ENCODE measurements around the gene MT1G. TPM values are rescaled to one million over a fixed set of nuclear protein-coding genes. Genes with fewer than 3 reads are reported as not detected.

The MT1G gene
- total RNA-seq, 2 experiments from 2014 or later = 35.9 to 39.0 TPM

- intact Hi-C loops (cut with micrococcal nuclease) = no loop called here
- H3K27ac Mint-ChIP-seq = no peak overlapping the region
- peaks cover 23% of the 10 kb centered on the region for H3K4me1 Mint-ChIP-seq (ENCODE audit: low read depth)
- DNase-seq (no peak), ATAC-seq (no peak)
- no peaks in the 10 kb centered on the region for H3K36me3 Mint-ChIP-seq (ENCODE audit: low read depth)
- no peak for TF ChIP-seq CTCF (IDR thresholded peaks at IDR 0.05)
- POLR2A ChIA-PET = no interaction called here
- no peaks in the 10 kb centered on the region for H3K9me3 Mint-ChIP-seq
- H3K4me3 Mint-ChIP-seq = no peak overlapping the region
- CTCF ChIA-PET = interaction anchor here (1.0 kb wide), 1 partner anchor 15 kb away, joined by 3 read pairs; no protein-coding TSS in a partner anchor
- peaks cover 68% of the 10 kb centered on the region for H3K27me3 Mint-ChIP-seq
Measured at GRCh38 chr16:56633535-56633934, 34.3 kb downstream of the MT1G start.

- peaks cover 66% of the 10 kb centered on the region for H3K27me3 Mint-ChIP-seq
- no peak for TF ChIP-seq CTCF (IDR thresholded peaks at IDR 0.05)
- no peak overlapping the region for H3K27ac Mint-ChIP-seq
- POLR2A ChIA-PET = interaction anchor here (0.6 to 0.7 kb wide), 2 partner anchors 12 to 29 kb away, joined by 3 read pairs; no protein-coding TSS in a partner anchor
- intact Hi-C loops (cut with micrococcal nuclease) = no loop called here
- no peaks in the 10 kb centered on the region for H3K9me3 Mint-ChIP-seq
- H3K36me3 Mint-ChIP-seq (ENCODE audit: low read depth) = no peaks in the 10 kb centered on the region
- H3K4me3 Mint-ChIP-seq = peak overlapping the region; percentile 38
- H3K4me1 Mint-ChIP-seq (ENCODE audit: low read depth) = peaks cover 20% of the 10 kb centered on the region
- DNase-seq = no peak
- CTCF ChIA-PET = no interaction called here
- ATAC-seq = no peak
Measured at GRCh38 chr16:56632848-56633365, 35.0 kb downstream of the MT1G start.

- DNase-seq (no peak), ATAC-seq (peak; percentile 52)
- CTCF ChIA-PET = interaction anchor here (2.2 kb wide), 1 partner anchor 10 kb away, joined by 8 read pairs; no protein-coding TSS in a partner anchor
- H3K27ac Mint-ChIP-seq = no peak within 1 kb of the TSS
- intact Hi-C loops (cut with micrococcal nuclease) = no loop called here
- H3K36me3 Mint-ChIP-seq (ENCODE audit: low read depth) = no peaks in the 10 kb centered on the region
- peak within 1 kb of the TSS; percentile 58 for H3K4me3 Mint-ChIP-seq
- POLR2A ChIA-PET = interaction anchor here (0.6 to 0.7 kb wide), 2 partner anchors 12 to 30 kb away, joined by 3 read pairs; no protein-coding TSS in a partner anchor
- no peaks in the 10 kb centered on the region for H3K9me3 Mint-ChIP-seq
- peaks cover 60% of the 10 kb centered on the region for H3K27me3 Mint-ChIP-seq
- H3K4me1 Mint-ChIP-seq (ENCODE audit: low read depth) = peaks cover 17% of the 10 kb centered on the region
- no peak for TF ChIP-seq CTCF (IDR thresholded peaks at IDR 0.05)
Measured at GRCh38 chr16:56632156-56632847, 35.6 kb downstream of the MT1G start, which contains the start of gene MT1M. Gene MT1M (plus strand): TSS chr16:56632659. CDS start chr16:56632732, 73 bp downstream.

- intact Hi-C loops (cut with micrococcal nuclease) = no loop called here
- Mint-ChIP-seq H3K9me3 (no peaks in the 10 kb centered on the region), H3K4me3 (peak overlapping the region; percentile 58), H3K27me3 (peaks cover 61% of the 10 kb centered on the region), H3K4me1 (ENCODE audit: low read depth) (peaks cover 17% of the 10 kb centered on the region), H3K36me3 (ENCODE audit: low read depth) (no peaks in the 10 kb centered on the region), H3K27ac (no peak overlapping the region)
- DNase-seq = no peak
- ChIA-PET CTCF (interaction anchor here (1.7 to 2.2 kb wide), 2 partner anchors 11 to 70 kb away, joined by 6 to 8 read pairs; no protein-coding TSS in a partner anchor), POLR2A (interaction anchor here (0.7 to 1.2 kb wide), 2 partner anchors 24 to 26 kb away, joined by 3 read pairs; no protein-coding TSS in a partner anchor)
- TF ChIP-seq CTCF (IDR thresholded peaks at IDR 0.05) = no peak
- ATAC-seq = no peak
Measured at GRCh38 chr16:56631832-56632155, 36.1 kb downstream of the MT1G start.

- peaks cover 21% of the 10 kb centered on the region for H3K4me1 Mint-ChIP-seq (ENCODE audit: low read depth)
- ATAC-seq (no peak), DNase-seq (no peak)
- H3K4me3 Mint-ChIP-seq = no peak overlapping the region
- no peaks in the 10 kb centered on the region for H3K36me3 Mint-ChIP-seq (ENCODE audit: low read depth)
- intact Hi-C loops (cut with micrococcal nuclease) = no loop called here
- CTCF ChIA-PET = interaction anchor here (0.9 to 2.2 kb wide), 5 partner anchors 11 to 71 kb away, joined by 3 to 8 read pairs (median 6); no protein-coding TSS in a partner anchor
- POLR2A ChIA-PET = interaction anchor here (0.7 to 1.2 kb wide), 2 partner anchors 24 to 25 kb away, joined by 3 read pairs; no protein-coding TSS in a partner anchor
- no peak overlapping the region for H3K27ac Mint-ChIP-seq
- H3K9me3 Mint-ChIP-seq = no peaks in the 10 kb centered on the region
- no peak for TF ChIP-seq CTCF (IDR thresholded peaks at IDR 0.05)
- peaks cover 60% of the 10 kb centered on the region for H3K27me3 Mint-ChIP-seq
Measured at GRCh38 chr16:56631197-56631596, 36.7 kb downstream of the MT1G start.
